Effector CD8-positive, alpha-beta T cell (primary cell): Measurements from ENCODE around the gene HOMER1.

Source experiments
- DNase-seq: peaks from one replicate; lab custom pipeline; 2025; lab: John Stamatoyannopoulos, UW

Gene HOMER1

DNA sequence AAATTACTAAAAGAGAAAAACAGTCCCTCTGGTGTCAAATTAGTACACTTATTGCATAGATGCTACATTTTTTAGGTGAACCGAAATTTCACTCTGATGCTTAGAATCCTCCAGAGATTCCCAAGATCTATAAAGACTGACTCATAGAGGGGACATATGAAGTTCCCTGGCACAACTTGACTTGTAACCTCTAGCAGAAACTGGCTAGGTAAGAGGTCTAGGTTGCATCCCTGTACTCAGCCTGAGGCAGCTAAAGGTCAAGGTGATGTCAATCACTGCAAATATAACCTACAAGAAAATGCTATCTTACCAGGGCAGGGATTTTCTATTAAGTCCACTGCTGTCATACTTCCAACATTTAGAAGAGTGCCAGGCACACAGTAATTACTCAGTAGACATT is 24.2 kb downstream of the HOMER1 start:
- DNase-seq = no peak

DNA sequence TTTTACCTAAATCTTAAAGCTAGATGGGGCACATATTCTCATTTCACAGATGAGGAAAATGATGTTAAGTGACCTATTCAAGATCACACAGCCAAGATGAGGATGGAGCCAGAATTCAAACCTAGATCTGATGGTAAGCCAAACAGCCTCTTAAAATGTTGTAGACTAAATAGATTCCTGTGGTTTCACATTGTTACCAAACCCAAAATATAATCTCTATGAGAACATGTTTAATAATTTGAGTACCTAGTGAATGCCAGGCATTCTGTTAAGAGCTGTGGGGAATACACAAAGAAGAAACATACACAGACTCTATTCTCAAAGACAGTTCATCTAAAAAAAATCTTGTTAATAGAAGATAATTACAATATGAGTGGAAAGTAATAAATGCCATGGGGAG is 25.2 kb downstream of the HOMER1 start:
- no peak for DNase-seq

DNA sequence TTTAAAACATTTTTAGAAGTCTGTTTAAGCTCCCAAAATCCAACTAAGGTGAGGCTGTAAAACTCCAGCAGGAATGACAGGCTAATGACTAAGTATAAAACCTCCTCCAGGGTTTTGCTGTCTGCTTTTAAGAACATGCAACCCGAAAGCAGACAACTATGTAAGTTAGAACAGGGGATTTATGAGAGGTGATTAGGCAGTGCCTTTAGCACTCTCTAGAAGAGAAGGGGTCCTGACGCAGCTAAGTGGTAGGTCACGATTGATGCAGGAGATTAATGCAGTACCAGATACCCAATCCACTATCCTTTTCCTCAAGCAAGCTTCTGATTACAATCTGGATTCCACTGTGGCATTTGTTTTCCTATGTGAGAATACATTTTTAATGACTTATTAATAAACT is 25.9 kb downstream of the HOMER1 start:
- DNase-seq = no peak

DNA sequence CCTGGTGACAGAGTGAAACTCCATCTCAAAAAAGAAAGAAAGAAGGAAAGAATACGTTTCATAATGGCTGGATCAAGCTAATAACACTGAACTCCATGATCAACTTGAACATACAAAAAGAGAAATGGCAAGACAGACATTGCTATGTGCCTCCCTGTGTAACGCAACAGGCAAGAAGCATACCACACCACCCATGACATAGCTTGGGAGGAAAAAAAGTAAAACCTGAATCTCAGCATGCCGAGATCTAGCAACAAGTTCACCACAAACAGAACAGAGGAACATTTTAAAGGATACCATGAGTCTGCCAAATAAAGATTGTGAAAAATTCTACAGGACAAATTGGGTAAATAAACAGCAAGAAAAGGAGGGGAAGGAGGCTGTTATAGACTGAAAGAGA is 26.7 kb downstream of the HOMER1 start:
- DNase-seq = no peak

DNA sequence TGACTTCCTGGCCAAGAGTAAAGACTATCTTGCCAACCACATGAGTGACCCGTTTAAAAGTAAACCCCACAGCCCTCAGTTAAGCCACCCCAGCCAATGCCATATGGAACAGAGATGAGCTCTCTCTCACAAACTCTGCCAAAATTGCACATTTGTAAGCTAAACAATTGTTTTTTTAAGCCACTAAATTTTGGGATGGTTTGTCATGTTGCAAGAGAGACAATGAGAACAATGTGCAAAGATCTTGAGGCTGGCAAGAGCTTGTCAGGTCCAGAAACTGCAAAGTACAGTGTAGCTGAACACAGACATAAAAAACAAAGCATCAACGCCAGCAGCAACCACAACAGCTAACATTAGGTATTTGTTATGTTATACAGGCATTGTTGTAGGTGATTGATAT is 27.8 kb downstream of the HOMER1 start:
- no peak for DNase-seq

DNA sequence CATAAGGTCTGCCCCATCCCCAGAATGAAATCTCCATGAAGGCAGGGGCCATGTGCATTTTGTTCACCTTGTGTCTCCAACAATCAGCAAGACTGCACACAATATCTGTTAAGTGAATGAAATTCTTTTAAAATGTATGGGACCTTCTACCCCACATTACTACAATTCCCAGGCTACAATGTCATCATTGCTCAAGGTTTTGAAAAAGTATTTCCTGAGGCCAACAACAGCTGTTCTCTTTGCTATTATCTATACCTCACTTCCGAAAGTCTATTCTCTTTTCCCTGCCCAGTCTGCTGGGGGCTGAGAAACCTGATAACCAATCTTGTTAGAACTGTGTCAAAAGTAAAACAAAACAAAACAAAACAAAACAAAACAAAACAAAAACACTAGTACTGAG is 29.2 kb downstream of the HOMER1 start:
- DNase-seq = no peak

DNA sequence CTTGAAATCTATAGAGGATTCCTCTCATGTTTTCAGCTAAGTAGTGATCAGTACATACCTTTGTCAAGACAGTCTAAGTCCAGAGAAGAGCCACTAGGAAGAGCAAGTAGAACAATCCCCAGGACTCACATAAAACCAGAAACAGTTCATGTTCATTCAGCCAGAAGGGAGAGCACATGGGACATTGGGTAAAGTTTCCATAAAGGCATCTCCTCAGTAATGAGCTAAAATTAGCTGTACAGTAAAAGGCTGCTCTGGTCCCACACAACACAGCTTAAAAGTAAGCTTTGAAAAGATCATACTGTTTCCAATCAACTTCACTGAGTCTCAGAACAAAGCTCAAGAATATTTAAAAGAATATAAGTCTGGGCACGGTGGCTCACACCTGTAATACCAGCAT is 32.4 kb downstream of the HOMER1 start:
- no peak for DNase-seq

DNA sequence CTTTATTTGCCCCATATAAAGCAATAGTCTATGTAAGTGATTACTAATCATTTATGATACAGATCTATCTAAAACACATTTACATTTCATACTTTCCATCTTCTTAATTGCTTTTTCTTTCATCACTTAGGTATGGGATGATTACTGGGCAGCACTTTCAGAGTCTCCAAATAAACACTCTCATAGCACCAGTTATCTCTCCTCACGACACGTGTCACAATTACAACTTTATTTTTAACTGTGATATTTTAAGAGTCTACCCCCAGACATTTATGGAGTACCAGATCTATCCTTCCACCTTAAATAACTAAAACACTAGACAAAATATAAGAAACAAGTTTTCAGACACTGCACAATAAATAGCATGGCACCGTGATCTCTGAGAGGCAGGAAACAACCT is 32.9 kb downstream of the HOMER1 start:
- DNase-seq = no peak

DNA sequence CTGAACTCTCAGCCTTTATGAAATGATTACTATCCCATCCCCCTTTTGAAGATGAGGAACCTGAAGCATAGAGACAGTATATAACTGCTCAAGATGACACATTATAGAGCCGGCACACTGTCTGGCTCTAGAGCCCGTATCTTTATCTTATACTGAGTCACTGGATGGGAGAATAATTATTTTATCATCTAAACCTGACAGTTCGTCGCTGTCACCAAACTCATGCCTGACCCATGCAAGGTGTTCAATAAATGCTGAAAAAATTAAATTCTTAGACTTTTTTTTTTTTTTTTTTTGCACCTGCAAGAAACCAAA is 38.8 kb downstream of the HOMER1 start:
- DNase-seq = no peak

DNA sequence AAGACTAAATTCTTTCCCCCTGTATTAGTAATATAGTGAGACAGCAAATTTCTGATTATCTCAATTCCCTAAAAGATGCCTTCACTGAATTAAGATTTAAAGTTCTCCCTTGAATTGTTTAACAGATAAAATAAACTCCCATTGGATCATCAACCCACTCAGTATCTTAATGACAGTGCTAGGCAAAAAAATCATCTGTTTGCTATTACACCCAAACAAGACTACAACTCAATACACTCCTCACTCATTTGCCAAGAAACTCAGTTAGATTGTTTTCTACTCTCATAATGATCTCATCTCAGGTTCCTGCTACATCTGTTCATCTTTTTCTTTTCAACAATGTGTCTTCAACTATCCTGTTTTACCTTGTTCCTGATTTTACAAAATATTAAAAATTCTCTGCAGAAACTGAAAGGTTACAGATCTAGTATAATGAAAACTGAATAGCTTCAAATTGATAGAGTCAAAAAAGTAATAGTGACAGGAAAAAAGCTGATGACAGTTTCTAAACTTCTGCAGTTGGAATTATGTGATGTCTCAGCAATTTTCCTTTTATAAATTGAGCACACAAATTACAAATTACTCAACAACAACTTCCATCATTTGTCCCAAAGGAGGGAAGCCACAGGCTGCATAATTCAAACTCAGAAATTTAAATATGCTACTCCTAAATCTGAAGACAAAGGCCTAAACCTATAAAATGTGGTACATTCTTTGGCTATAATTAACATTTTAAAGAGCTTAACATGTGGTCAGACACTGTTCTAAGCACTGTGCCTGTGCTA is 39.4 kb downstream of the HOMER1 start:
- DNase-seq = no peak

DNA sequence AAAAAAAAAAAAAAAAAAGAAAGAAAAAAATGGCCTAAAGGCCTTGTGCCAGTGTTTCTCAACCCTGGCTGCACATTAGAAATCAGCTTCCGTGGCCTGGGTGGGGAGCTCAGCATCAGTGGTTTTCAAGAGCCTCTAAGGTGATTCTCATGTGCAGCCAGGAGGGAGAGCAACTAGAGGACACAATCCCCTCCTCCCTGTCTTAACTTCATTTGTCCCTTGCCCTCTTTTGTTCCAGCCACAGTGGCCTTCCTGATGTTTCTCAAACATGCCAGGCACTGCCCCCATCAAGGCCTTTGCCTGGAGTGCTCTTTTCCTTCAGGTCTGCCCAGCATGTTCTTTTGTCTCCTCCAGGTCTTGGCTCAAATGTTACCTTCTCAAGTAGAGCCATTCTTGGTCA is 42.4 kb downstream of the HOMER1 start:
- no peak for DNase-seq

DNA sequence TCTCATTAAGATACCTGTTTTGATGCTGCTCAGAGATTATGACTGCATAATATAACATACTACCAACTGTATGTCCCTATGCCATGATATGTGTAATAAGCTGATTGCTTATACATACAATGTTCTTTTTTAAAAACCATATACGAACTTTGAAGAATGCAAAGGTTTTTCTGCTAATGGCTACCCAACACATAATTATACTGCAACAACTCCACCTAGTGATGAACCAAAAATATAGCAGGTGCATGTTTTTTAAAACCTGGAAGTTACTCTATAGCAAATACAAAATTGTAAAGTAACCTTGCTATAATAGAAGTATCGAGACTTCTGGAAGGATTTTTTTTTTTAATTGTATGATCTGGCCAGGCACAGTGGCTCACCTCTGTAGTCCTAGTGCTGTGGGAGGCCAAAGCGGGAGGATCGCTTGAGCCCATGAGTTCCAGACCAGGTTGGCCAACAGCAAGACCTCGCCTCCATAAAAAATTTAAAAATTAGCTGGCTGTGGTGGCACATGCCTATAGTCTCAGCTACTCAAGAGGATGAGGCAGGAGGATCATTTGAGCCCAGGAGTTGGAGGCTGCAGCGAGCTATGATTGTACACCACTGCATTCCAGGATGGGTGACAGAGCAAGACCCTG is 49.1 kb downstream of the HOMER1 start:
- DNase-seq = no peak

DNA sequence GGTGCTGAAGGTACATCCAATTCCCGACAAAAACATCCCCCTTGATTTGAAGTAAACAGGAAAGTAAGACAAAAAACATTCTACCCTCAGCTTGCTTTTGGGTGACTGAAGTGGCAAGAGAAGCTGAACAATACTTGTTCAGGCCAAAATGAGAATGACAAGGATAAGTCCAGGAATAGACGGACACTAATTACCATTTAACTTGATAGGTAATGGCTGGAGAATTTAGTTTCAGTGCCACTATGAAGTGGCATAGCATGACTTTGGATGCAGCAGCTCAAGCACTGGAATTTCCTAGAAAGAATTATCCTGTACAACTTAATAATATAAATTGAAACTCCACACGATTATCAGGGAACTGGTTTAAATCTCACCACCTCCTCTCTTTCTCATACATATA is 49.7 kb downstream of the HOMER1 start:
- DNase-seq = no peak

DNA sequence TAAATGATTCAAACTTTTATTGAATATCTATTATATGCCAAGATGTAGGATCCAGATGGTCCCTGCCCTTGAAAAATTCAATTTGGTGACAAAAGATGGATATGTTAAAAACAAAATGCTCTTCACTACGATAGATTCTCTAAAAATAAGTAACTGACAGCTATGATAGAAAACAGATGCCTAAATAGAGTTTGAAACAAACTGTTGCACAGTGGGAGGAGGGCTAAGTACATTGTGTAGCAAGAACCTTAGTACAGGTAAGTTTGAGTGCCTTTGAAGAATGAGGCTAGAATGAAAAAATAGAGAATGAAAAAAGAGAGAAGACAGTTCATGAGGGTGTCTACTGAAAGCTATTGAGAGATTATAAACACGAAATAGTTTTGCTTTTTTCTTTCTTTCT is 54.3 kb downstream of the HOMER1 start:
- no peak for DNase-seq

DNA sequence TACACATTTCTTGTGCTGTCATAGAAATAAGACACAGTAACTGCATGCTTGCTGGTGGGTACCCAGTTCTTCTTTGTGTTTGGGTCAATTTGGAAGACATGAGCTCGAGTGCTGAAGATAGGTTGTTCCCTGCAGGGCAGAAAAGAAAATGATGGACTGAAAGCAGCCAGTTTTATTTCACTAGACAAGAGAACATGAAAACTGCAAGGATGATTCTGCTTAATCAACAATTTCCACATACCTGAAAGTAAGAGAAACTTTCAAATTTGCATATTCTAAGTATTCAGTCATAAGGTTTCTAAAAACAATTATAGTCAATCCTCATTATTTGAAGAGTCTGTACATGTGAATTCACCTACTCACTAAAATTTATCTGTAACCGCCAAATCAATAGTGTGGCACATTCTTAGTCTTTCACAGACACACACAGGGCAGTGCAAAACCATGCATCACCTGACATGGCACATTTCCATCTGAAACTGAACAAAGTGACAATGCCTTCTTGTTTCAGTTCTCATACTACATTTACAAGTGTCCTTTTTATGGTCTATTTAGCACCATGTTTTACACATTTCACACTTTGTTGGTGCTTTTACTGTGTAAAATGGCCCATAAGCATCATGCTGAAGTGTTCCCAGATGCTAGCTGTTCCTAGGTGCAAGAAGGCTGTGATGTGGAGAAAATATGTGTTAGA is 56.9 kb downstream of the HOMER1 start:
- no peak for DNase-seq

DNA sequence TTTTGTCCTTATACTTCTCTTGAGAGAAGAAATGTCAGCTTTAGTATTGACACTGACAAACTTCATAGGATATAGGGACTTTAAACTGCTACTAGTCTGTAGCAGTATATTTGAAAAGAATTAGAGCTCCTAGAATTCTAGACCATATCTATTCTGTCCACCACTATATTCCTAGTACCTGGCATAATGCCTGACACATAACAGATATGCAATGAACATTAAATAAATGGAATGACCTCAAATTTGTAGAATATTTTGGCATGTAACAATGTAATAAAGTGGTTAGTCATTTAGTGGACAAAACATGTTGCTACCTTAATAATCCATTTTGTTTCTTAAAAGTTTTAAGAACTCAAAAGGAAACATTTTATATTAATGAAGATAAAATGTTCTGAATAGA is 57.5 kb downstream of the HOMER1 start:
- no peak for DNase-seq

DNA sequence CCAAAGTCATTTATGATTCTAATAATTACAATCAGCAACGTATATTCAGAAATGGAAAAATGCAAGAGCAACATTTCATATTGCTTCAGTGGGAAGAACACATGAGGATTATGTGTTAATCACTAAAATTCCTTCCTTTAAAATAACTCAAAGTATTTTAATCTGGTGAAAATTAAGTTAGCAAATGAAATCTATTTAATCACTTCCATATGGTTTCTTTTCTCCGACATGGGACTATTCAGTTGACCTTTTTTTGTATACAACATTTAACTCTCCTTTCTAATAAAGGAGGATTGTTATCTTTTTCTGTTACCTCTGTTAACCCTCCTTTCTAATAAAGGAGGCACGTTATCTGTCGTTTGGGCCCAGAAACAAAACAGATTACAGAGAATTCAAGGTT is 59.9 kb downstream of the HOMER1 start:
- no peak for DNase-seq

DNA sequence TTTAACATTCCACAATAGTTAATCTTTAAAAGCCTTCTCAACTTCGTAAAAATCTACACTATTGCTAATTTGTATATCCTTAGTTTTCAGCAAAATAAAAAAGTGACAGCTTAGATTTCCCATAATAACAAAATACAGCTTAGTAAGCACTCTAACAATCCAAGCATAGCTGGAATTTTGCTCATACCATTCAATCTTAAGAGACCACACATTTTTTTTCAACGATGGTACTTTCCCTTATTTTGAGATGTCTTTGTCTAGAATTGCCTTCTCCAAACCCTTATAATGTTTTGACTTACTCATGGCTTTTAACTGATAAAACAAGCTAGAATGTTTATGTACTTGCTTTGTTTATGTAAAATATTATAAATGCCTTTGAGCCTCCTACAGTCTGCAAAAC is 65.6 kb downstream of the HOMER1 start:
- DNase-seq = no peak

DNA sequence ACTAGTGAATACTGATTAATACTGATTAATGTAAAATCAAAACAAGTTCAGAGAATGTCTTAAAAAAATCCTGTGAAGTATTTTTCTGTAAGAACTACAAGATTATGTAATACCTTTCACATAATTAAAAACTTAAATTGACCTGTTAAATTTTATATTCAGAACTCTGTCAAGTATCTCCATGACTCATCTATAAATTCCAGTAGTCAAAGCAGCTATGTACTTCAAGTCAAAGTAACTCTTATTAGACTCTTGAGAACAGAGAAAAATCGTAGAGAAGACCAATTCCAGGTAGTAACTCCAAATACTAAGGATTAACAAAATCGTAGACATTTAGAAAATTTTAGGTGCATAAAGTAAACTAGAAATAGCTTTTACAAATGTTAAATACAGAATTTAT is 77.1 kb downstream of the HOMER1 start:
- no peak for DNase-seq

DNA sequence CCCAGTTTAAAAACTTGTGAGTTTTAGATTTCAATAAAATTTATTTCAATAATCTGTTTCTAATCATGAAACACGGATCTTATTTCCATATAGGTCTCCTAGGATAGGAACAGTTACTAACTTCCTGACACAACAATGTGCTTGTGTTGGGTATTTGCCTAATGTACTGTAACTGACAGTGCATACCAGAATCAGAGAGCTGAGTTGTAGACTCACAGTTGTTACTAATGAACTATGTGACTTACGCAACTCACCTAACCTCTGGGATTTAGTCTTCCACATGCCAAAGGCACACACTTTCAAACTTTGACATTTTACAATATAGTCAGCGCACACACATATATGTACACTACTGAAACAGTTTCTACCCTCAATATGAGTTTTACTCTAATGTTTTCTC is 77.7 kb downstream of the HOMER1 start:
- DNase-seq = no peak

DNA sequence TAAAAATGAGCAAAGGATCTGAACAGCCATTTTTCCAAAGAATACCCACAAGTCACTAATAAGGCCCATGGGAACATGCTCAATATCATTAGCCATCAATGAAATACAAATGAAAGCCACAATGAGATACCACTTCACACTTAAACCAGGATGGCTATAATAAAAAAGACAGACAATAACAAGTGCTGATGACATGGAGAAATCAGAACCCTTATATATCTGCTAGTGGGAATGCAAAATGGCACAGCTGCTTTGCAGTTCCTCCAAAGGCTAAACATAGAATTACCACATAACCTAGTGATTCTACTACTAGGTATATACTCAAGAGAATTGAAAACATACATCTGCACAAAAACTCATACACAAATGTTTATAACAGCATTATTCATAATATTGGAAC is 83.7 kb downstream of the HOMER1 start:
- DNase-seq = no peak

DNA sequence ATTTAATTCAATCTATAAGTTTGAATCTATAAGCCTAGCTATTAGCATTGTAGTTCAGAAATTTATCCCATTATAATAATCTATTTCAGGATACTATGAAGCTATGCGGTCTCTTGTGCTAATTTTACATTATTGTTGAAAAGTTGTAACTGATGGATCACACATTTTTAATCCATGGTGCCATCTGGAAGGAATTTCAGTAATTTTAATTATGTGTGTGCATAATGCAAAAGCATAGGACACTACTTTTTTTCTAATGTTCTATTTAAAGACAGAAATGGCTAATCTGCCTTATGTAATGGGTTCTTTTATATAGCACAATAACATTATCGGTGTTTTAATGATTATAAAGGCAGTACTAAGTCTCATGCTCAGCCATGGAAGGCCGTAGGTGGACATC is 90.6 kb downstream of the HOMER1 start:
- no peak for DNase-seq

DNA sequence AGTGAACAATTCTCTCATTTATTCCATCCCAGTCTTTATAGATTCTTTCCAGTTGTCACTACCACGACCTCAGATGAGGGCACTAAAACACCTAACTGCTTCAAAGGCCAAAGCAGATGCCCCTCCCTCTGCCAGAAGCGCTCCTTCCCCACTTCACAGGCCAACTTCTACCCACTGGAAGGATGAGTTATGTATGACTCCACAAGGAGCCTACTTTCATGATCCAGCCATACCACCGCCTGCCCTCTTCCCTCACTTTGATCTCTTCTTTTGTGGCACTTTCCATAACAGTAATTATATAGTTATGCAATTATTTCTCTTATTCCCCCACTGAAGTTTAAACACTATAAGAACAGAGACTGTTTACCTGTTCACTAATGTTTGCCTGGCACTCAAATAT is 93.7 kb downstream of the HOMER1 start:
- DNase-seq = no peak

DNA sequence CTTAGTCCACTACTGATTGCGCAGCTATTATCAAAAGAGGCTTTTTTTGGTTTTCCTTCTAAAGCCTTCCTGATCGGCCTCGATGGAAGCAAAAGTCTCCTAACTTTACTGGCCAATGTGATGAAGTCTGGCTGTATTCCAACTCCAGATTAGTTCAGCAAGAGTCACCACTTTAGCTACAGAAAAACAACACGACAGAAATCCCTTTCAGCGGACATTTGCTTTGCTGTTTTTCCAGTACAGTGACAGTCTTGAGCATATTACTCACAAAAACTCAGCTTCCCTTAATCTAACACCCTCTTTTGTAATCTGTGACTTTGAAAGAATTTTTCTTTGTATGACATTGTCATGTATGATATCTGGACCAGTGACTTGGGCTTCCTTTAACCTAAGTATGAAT is 95.7 kb downstream of the HOMER1 start:
- DNase-seq = no peak
